Trophoblast cell (in vitro differentiated cells and primary cell): ENCODE results near the gene RAI2. TPM values are rescaled to one million over a fixed set of nuclear protein-coding genes. Genes with fewer than 3 reads are reported as not detected.
A peak's percentile ranks its signal among the peaks of the same experiment; 100 is the strongest.

Experiments
- DNase-seq, 2 donors: peaks; one replicate each; pipeline ENCODE4 v3.0.0-alpha.2; 2016
- H2AFZ ChIP-seq: 2 replicates; pipeline ENCODE4 v1.6.1; 2013; ENCODE audit warnings: low read length, moderate library complexity, mild to moderate bottlenecking; ENCODE audit not compliant: insufficient read depth, poor library complexity
- H2AK5ac ChIP-seq: 2 replicates; pipeline ENCODE4 v1.6.1; 2013; ENCODE audit warnings: mild to moderate bottlenecking, low read length
- H2BK120ac ChIP-seq: 2 replicates; pipeline ENCODE4 v1.6.1; 2013; ENCODE audit warnings: low read length, mild to moderate bottlenecking, moderate library complexity; ENCODE audit not compliant: insufficient read depth, poor library complexity
- H2BK12ac ChIP-seq: 2 replicates; pipeline ENCODE4 v1.6.1; 2013; ENCODE audit warnings: mild to moderate bottlenecking, low read length, moderate library complexity
- H2BK5ac ChIP-seq: 2 replicates; pipeline ENCODE4 v1.6.1; 2013; ENCODE audit warnings: low read length, low read depth, moderate library complexity, mild to moderate bottlenecking; ENCODE audit not compliant: poor library complexity
- H3K14ac ChIP-seq: 2 replicates; pipeline ENCODE4 v1.6.1; 2013; ENCODE audit warnings: mild to moderate bottlenecking, low read length
- H3K18ac ChIP-seq: 2 replicates; pipeline ENCODE4 v1.6.1; 2013; ENCODE audit warnings: mild to moderate bottlenecking, low read length
- H3K23ac ChIP-seq: 2 replicates; pipeline ENCODE4 v1.6.1; 2013; ENCODE audit warnings: low read length
- H3K27ac ChIP-seq: 2 replicates; pipeline ENCODE4 v1.5.1; 2013; ENCODE audit warnings: low read depth, mild to moderate bottlenecking, inconsistent platforms, low read length, moderate library complexity
- H3K27me3 ChIP-seq: 2 replicates; pipeline ENCODE4 v1.6.1; 2013; ENCODE audit warnings: inconsistent platforms, mild to moderate bottlenecking, low read length, moderate library complexity; ENCODE audit not compliant: insufficient read depth
- H3K36me3 ChIP-seq, 2 experiments: 1 replicate in 1 of 2; 2 replicates in 1 of 2; pipeline ENCODE4 v1.6.1; 2013; ENCODE audit warnings: low read length in 2 of 2, mild to moderate bottlenecking in 2 of 2, moderate library complexity in 1 of 2; ENCODE audit not compliant: insufficient read depth in 2 of 2, control insufficient read depth in 1 of 2
- H3K4ac ChIP-seq: 2 replicates; pipeline ENCODE4 v1.6.1; 2013; ENCODE audit warnings: low read depth, mild to moderate bottlenecking, low read length, moderate library complexity
- H3K4me1 ChIP-seq, 2 experiments: 1 replicate in 1 of 2; 2 replicates in 1 of 2; pipeline ENCODE4 v1.6.1; 2013; ENCODE audit warnings: low read length in 2 of 2, mild to moderate bottlenecking in 2 of 2, moderate library complexity in 1 of 2; ENCODE audit not compliant: insufficient read depth in 2 of 2, control insufficient read depth in 1 of 2
- H3K4me2 ChIP-seq: 2 replicates; pipeline ENCODE4 v1.6.1; 2013; ENCODE audit warnings: inconsistent platforms, mild to moderate bottlenecking, low read length, moderate library complexity
- H3K4me3 ChIP-seq: 2 replicates; pipeline ENCODE4 v1.5.1; 2013; ENCODE audit warnings: mild to moderate bottlenecking, low read depth, low read length, inconsistent platforms
- H3K79me1 ChIP-seq: one replicate; pipeline ENCODE4 v1.6.1; 2013; ENCODE audit warnings: low read length
- H3K79me2 ChIP-seq: 2 replicates; pipeline ENCODE4 v1.6.1; 2013; ENCODE audit warnings: low read length, mild to moderate bottlenecking; ENCODE audit not compliant: control insufficient read depth, insufficient read depth, poor library complexity
- H3K9ac ChIP-seq: 2 replicates; pipeline ENCODE4 v1.6.1; 2013; ENCODE audit warnings: mild to moderate bottlenecking, low read length
- H3K9me3 ChIP-seq: 2 replicates; pipeline ENCODE4 v1.6.1; 2013; ENCODE audit warnings: low read depth, mild to moderate bottlenecking, control low read depth, inconsistent platforms, low read length; ENCODE audit not compliant: insufficient read depth
- H4K12ac ChIP-seq: 2 replicates; pipeline ENCODE4 v1.6.1; 2013; ENCODE audit warnings: low read depth, mild to moderate bottlenecking, low read length, moderate library complexity
- H4K8ac ChIP-seq: 2 replicates; pipeline ENCODE4 v1.6.1; 2013; ENCODE audit warnings: low read depth, mild to moderate bottlenecking, low read length, moderate library complexity
- H4K91ac ChIP-seq: one replicate; pipeline ENCODE4 v1.6.1; 2013; ENCODE audit warnings: low read depth, mild to moderate bottlenecking, low read length, moderate library complexity
- WGBS: extraction: QIAGEN DNeasy Blood & Tissue Kit; methylation state at CpG from one replicate; pipeline ENCODE4 v1.1.7; 2013; ENCODE audit warnings: missing lambda C conversion rate; ENCODE audit not compliant: insufficient read length, insufficient coverage; ENCODE audit errors: extremely low coverage; 5-methylcytosine and 5-hydroxymethylcytosine counted together
- polyA plus RNA-seq: library from polyadenylated mRNA; stranded (reverse); fragments of 200-250 nt; gene quantifications from 2 replicates; pipeline ENCODE4 v1.2.3, GENCODE V29; 2013

RAI2 gene
- 0.44 and 0.53 TPM in 2 replicates for polyA plus RNA-seq

DNA sequence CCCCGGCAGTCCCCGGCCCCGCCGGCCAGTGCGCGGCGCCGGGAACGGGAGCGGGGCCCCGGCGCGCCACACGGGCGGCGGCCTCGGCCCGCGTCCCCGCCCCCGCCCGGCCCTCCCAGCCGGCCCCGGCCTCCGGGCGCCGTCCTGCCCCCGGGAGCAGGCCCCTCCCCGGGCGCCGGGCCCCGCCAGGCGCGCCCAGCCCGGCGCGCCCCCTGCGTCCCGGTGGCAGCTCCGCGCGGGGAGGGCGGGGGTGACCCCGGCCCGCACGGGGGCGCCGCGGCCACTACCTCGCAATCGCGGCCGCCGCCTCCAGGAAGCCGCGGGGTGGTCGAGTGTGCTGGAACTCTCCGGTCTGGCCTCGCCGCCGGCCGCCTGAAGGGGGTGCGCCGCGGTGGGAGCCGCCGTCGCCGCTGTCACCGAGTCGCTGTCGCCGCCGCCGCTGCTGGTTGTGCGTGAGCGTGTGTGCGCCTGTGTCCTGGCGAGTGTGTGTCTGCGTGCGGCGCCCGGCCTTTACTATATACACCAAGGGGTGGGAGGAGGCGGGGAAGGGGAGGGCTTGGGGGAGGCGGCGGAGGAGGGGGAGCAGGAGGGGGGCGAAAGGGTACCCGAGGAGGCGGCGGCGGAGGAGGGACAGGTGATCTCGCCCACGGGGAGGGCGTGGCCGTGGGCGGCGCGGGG is at the start of gene RAI2:
RAI2 (minus strand) TSS at position 488 of the 678 bp plus-strand sequence. CDS start 59,288 bp downstream, outside the sequence.
- WGBS, result no CpG with 5 or more reads among the region's 98 CpGs
- Histone ChIP-seq H2BK5ac (no peak within 1 kb of the TSS), H3K4me3 (peak within 1 kb of the TSS; percentile 62), H2AK5ac (no peak within 1 kb of the TSS), H4K8ac (no peak within 1 kb of the TSS), H2BK12ac (no peak within 1 kb of the TSS), H3K23ac (no peak within 1 kb of the TSS), H3K4ac (no peak within 1 kb of the TSS), H3K18ac (no peak within 1 kb of the TSS), H4K91ac (no peak within 1 kb of the TSS), H4K12ac (no peak within 1 kb of the TSS), H3K36me3 (no peaks in the 10 kb centered on the region), H3K27ac (no peak within 1 kb of the TSS), H3K4me2 (peak within 1 kb of the TSS; percentile 73), H2AFZ (peak within 1 kb of the TSS; percentile 17), H3K4me1 (no peaks in the 10 kb centered on the region), H2BK120ac (no peak within 1 kb of the TSS), H3K14ac (no peak within 1 kb of the TSS), H3K79me1 (no peaks in the 10 kb centered on the region), H3K27me3 (peaks cover 21% of the 10 kb centered on the region), H3K79me2 (no peaks in the 10 kb centered on the region), H3K9ac (no peak within 1 kb of the TSS), H3K9me3 (no peaks in the 10 kb centered on the region)
- peak in 1 of 2 donors; percentile 10 for DNase-seq

DNA sequence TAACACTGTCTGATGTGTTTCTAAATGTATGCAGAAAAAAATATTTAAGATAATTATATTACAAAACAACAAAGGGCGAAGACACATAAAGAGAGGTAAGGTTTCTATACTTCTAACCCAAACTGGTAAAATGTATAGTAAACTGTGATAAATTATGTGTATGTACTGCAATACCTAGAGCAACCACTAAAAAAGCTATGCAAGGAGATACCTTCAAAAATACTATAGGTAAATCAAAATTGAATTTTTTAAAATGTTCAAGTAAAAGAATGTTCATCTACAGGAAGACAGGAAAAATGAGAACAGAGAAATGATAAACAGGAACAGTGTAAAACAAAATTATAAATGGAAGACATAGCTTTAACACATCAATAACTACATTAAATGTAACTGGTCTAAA is 27.3 kb upstream of the RAI2 start:
- Histone ChIP-seq H2AFZ (no peak overlapping the region), H3K4me1 (no peaks in the 10 kb centered on the region), H3K23ac (no peak overlapping the region), H3K27me3 (no peaks in the 10 kb centered on the region), H3K4me2 (no peak overlapping the region), H4K12ac (no peak overlapping the region), H2AK5ac (no peak overlapping the region), H3K18ac (no peak overlapping the region), H4K8ac (no peak overlapping the region), H3K9me3 (no peaks in the 10 kb centered on the region), H3K9ac (no peak overlapping the region), H3K36me3 (no peaks in the 10 kb centered on the region), H3K79me1 (no peaks in the 10 kb centered on the region), H4K91ac (no peak overlapping the region), H2BK12ac (no peak overlapping the region), H3K4ac (no peak overlapping the region), H2BK120ac (no peak overlapping the region), H3K14ac (no peak overlapping the region), H3K79me2 (no peaks in the 10 kb centered on the region), H3K4me3 (no peak overlapping the region), H2BK5ac (no peak overlapping the region), H3K27ac (no peak overlapping the region)
- WGBS, result no CpG with 5 or more reads among the region's 1 CpG
- no peak for DNase-seq

DNA sequence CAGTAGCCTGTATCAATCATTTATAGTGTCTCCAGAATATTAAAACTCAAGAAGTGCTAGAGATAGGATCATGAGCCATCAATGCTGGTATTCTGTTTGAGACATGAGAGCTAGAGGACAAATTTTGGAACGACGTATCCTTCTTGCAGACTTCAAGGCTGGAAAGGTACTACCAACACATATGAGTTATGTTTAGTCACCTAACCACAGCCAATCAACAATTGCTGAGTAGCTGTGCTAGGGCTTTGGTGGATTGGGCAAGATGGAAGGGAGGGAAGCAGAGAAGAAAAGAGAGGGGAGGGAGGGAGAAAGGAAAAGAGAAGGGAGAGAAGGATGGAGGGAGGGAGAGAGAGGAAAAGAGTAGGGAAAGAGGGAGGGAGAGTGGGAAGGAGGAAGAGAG is 21.6 kb upstream of the RAI2 start:
- no CpG with 5 or more reads among the region's 2 CpGs for WGBS
- Histone ChIP-seq H2AFZ (no peak overlapping the region), H4K8ac (no peak overlapping the region), H3K36me3 (no peaks in the 10 kb centered on the region), H2BK120ac (no peak overlapping the region), H3K4me3 (no peak overlapping the region), H3K9me3 (no peaks in the 10 kb centered on the region), H3K9ac (no peak overlapping the region), H3K23ac (no peak overlapping the region), H4K91ac (no peak overlapping the region), H3K18ac (no peak overlapping the region), H3K27me3 (no peaks in the 10 kb centered on the region), H2BK5ac (no peak overlapping the region), H2AK5ac (no peak overlapping the region), H3K27ac (no peak overlapping the region), H3K4me2 (no peak overlapping the region), H3K4me1 (no peaks in the 10 kb centered on the region), H4K12ac (no peak overlapping the region), H3K14ac (no peak overlapping the region), H3K79me2 (no peaks in the 10 kb centered on the region), H3K79me1 (no peaks in the 10 kb centered on the region), H3K4ac (no peak overlapping the region), H2BK12ac (no peak overlapping the region)
- DNase-seq, result no peak

GRCh38 chrX:17878028-17878670 is 17.1 kb upstream of the RAI2 start:
- H3K4me2 ChIP-seq, result no peak overlapping the region
- no peak overlapping the region for H4K8ac ChIP-seq
- no peaks in the 10 kb centered on the region for H3K27me3 ChIP-seq
- H3K4me1 ChIP-seq, result no peaks in the 10 kb centered on the region
- no peak overlapping the region for H3K27ac ChIP-seq
- no peak overlapping the region for H2BK120ac ChIP-seq
- H2AK5ac ChIP-seq, result no peak overlapping the region
- no peak overlapping the region for H2AFZ ChIP-seq
- H3K9ac ChIP-seq, result no peak overlapping the region
- no peak for DNase-seq
- H2BK5ac ChIP-seq, result no peak overlapping the region
- no peak overlapping the region for H3K18ac ChIP-seq
- no peak overlapping the region for H3K14ac ChIP-seq
- H4K91ac ChIP-seq, result no peak overlapping the region
- no peak overlapping the region for H4K12ac ChIP-seq
- no peak overlapping the region for H3K23ac ChIP-seq
- no CpG with 5 or more reads among the region's 2 CpGs for WGBS
- H3K79me2 ChIP-seq, result no peaks in the 10 kb centered on the region
- no peaks in the 10 kb centered on the region for H3K36me3 ChIP-seq
- H3K4me3 ChIP-seq, result no peak overlapping the region
- H3K9me3 ChIP-seq, result no peaks in the 10 kb centered on the region
- no peaks in the 10 kb centered on the region for H3K79me1 ChIP-seq
- H2BK12ac ChIP-seq, result no peak overlapping the region
- H3K4ac ChIP-seq, result no peak overlapping the region
